Epithelial cell of proximal tubule (primary cell): ENCODE results near the gene MRPL36. TPM values are rescaled to one million over a fixed set of nuclear protein-coding genes. Genes with fewer than 3 reads are reported as not detected.

ENCODE experiments used
- DNase-seq: peaks from one replicate; pipeline ENCODE4 v3.0.0-alpha.2; 2011; ENCODE audit warnings: low read depth
- H3K4me3 ChIP-seq: 2 replicates; pipeline ENCODE4 v1.5.1; 2011; ENCODE audit warnings: low read depth, mild to moderate bottlenecking, low read length
- CTCF ChIP-seq: conservative IDR thresholded peaks from 2 replicates; pipeline ENCODE4 v1.5.1; 2012; ENCODE audit warnings: low read depth, mild to moderate bottlenecking, low read length
- total RNA-seq: library from RNA; depleted of rRNA; stranded (reverse); fragments of >200 nt; gene quantifications from 2 replicates; pipeline ENCODE4 v1.2.3, GENCODE V29; 2015

Gene MRPL36
- total RNA-seq, 1 donor from 2014 or later, result 57.9 TPM

GRCh38 chr5:1831257-1831656 lies 31.6 kb upstream of the MRPL36 start:
- H3K4me3 ChIP-seq, result no peak overlapping the region
- TF ChIP-seq CTCF, result no peak
- DNase-seq, result no peak

- no peak for DNase-seq
- no peak overlapping the region for H3K4me3 ChIP-seq
- no peak for TF ChIP-seq CTCF
Measured at GRCh38 chr5:1830571-1831228, 31.1 kb upstream of the MRPL36 start.

GRCh38 chr5:1827886-1828397 lies 28.3 kb upstream of the MRPL36 start:
- DNase-seq, result no peak
- no peak overlapping the region for H3K4me3 ChIP-seq
- TF ChIP-seq CTCF, result no peak

GRCh38 chr5:1827025-1827885 lies 27.6 kb upstream of the MRPL36 start:
- TF ChIP-seq CTCF, result no peak

GRCh38 chr5:1826235-1826980 lies 26.8 kb upstream of the MRPL36 start:
- H3K4me3 ChIP-seq, result no peak overlapping the region
- TF ChIP-seq CTCF, result no peak

More at GRCh38 chr5:1827025-1827885, 27.6 kb upstream of the MRPL36 start:
- no peak for DNase-seq
- no peak overlapping the region for H3K4me3 ChIP-seq

GRCh38 chr5:1824903-1825841 lies 25.5 kb upstream of the MRPL36 start:
- DNase-seq, result no peak
- no peak overlapping the region for H3K4me3 ChIP-seq
- no peak for TF ChIP-seq CTCF

More at GRCh38 chr5:1826235-1826980, 26.8 kb upstream of the MRPL36 start:
- DNase-seq, result no peak
